GM12878 (cell line): ENCODE measurements around the gene SHC1. TPM values are rescaled to one million over a fixed set of nuclear protein-coding genes. Genes with fewer than 3 reads are reported as not detected.
A peak's percentile ranks its signal among the peaks of the same experiment; 100 is the strongest.

Source experiments
- BCL3 ChIP-seq: IDR thresholded peaks from 2 replicates; pipeline ENCODE4 v1.6.1; 2011; ENCODE audit warnings: borderline replicate concordance, low read depth, mild to moderate bottlenecking, moderate library complexity, low read length; ENCODE audit not compliant: insufficient read depth, poor library complexity, severe bottlenecking
- E2F8 ChIP-seq: fragments of 450-650 bp; IDR thresholded peaks from 2 replicates; pipeline ENCODE4 v1.6.1; 2018; ENCODE audit warnings: mild to moderate bottlenecking, low read depth, moderate library complexity; ENCODE audit not compliant: partially characterized antibody
- FOXK2 ChIP-seq: fragments of 450-650 bp; IDR thresholded peaks from 2 replicates; pipeline ENCODE4 v1.6.1; 2017; ENCODE audit warnings: mild to moderate bottlenecking, moderate library complexity
- MEF2A ChIP-seq: IDR thresholded peaks from 2 replicates; pipeline ENCODE4 v1.6.1; 2011; ENCODE audit warnings: low read depth, mild to moderate bottlenecking, low read length, moderate library complexity; ENCODE audit not compliant: insufficient read depth
- MTA3 ChIP-seq: IDR thresholded peaks from 2 replicates; pipeline ENCODE4 v1.6.1; 2012; ENCODE audit warnings: low read length, inconsistent platforms, borderline replicate concordance
- MYB ChIP-seq: fragments of 150-350 bp; IDR thresholded peaks from 2 replicates; pipeline ENCODE4 v1.6.1; 2014; ENCODE audit warnings: mild to moderate bottlenecking, low read depth, low read length, borderline replicate concordance
- NR2F1 ChIP-seq: fragments of 450-650 bp; conservative IDR thresholded peaks from 2 replicates; pipeline ENCODE4 v1.6.1; 2017; ENCODE audit warnings: mild to moderate bottlenecking
- PAX5 ChIP-seq: IDR thresholded peaks from 2 replicates; pipeline ENCODE4 v1.6.1; 2011; ENCODE audit warnings: low read depth, low read length, borderline replicate concordance
- SRF ChIP-seq, 2 experiments: IDR thresholded peaks; 2 replicates each; pipeline ENCODE4 v1.6.1; 2011; ENCODE audit warnings: low read depth in 2 of 2, low read length in 2 of 2, mild to moderate bottlenecking in 1 of 2, moderate library complexity in 1 of 2
- ZNF207 ChIP-seq: fragments of 450-650 bp; IDR thresholded peaks from 2 replicates; pipeline ENCODE4 v1.6.1; 2014; ENCODE audit warnings: antibody characterized with exemption, mild to moderate bottlenecking, borderline replicate concordance
- ZNF217 ChIP-seq: fragments of 450-650 bp; IDR thresholded peaks from 2 replicates; pipeline ENCODE4 v1.6.1; 2017; ENCODE audit warnings: antibody characterized with exemption, mild to moderate bottlenecking
- ZNF24 ChIP-seq: fragments of 450-650 bp; IDR thresholded peaks from 2 replicates; pipeline ENCODE4 v1.6.1; 2017; ENCODE audit warnings: antibody characterized with exemption, mild to moderate bottlenecking
- polyA plus RNA-seq, 11 experiments: library from polyadenylated mRNA; depleted of rRNA in 4 of 11; unstranded in 6 of 11; stranded (reverse) in 5 of 11; fragments of >200 nt; fragmentation: Nextera tagmentation in 4 of 11; fragmentation: Illumina TruSeq in 1 of 11; extraction: Ambion mirVana in 4 of 11; extraction: Trizol in 1 of 11; gene quantifications; 1 replicate in 1 of 11; 2 replicates in 10 of 11; pipeline versions ENCODE4 v1.2.1 to v1.2.3, GENCODE V29; 2011 to 2016; ENCODE audit warnings: inconsistent platforms in 2 of 11, missing spikeins in 2 of 11, low read depth in 1 of 11
- total RNA-seq, 4 experiments: library from RNA; depleted of rRNA in 3 of 4; stranded (reverse); fragments of >200 nt in 3 of 4; fragmentation: Illumina TruSeq in 1 of 4; extraction: Trizol in 1 of 4; gene quantifications; 2 replicates each; pipeline versions ENCODE4 v1.2.1 to v1.2.3, GENCODE V29; 2013 to 2021

SHC1 gene
- total and polyA plus RNA-seq, 10 of the 15 experiments (the other 5 are each of a cell fraction or from before 2014, with no cell fraction given), result 2.6 to 49.3 (median 25.2) TPM

GRCh38 chr1:154961207-154962155 is 9.1 kb downstream of the SHC1 start, which contains the start of gene PYGO2 (continued):
- TF ChIP-seq BCL3 (peak; percentile 60), NR2F1 (peak; percentile 82; the same call in 1 of the 2 replicates), PAX5 (peak; percentile 17), ZNF24 (peak; percentile 79), MYB (no peak), E2F8 (no peak), FOXK2 (peak; percentile 97), ZNF217 (peak; percentile 78), SRF (IDR thresholded peaks at IDR 0.05; ENCODE audit: low read depth in 2 of 2, low read length in 2 of 2) (peak in 1 of 2 experiments; percentile 30; a peak in 1 of 4 replicates), ZNF207 (peak; percentile 93), MTA3 (no peak; the same call in 1 of the 2 replicates), MEF2A (no peak)
